HG03521 (cell line): ENCODE data around the gene COL4A1.

Source experiments
- ATAC-seq: cut with Tn5 transposase; IDR thresholded peaks from one replicate; pipeline ENCODE4 v1.9.1; 2021; ENCODE audit warnings: mild to moderate bottlenecking, moderate library complexity; ENCODE audit not compliant: unreplicated experiment

Gene COL4A1

DNA sequence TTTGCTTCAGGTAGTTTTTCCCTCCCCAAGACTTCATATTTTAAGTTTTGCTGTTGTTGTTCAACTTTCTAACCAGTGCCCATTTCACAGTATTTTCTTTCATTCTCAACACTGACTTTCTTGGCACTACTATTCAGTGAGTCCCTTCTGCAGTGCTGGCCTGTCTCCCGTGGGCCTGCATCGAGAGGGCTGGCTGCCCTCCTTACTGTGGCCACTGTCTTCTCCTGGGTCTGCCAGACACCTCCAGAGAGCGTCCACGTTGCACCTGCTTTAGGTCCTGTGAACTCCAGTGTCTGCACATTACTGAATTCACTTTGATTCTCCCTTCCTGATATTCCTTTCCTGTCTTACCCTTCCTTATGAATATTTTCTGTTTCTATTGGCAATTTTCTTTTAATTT, 27.3 kb downstream of the COL4A1 start:
- no peak for ATAC-seq

DNA sequence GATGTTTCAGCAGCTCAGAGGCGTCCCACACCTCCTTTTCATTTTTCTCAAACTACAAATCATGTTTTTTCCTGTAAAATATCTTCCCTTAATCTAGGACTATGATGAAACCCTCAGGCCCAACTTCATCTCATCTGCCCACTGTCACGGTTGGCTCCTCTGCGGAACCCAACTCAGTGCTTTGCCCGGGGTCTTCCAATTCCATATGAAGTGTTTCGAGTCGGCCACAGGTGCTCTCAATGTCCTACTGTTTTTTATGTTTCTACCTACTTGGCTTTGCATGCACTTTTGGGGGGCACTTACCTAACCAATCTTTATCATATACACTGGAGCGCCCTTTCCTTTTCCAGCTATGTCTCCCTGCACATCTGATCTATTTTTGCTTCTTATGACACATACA, 28.1 kb downstream of the COL4A1 start:
- no peak for ATAC-seq

DNA sequence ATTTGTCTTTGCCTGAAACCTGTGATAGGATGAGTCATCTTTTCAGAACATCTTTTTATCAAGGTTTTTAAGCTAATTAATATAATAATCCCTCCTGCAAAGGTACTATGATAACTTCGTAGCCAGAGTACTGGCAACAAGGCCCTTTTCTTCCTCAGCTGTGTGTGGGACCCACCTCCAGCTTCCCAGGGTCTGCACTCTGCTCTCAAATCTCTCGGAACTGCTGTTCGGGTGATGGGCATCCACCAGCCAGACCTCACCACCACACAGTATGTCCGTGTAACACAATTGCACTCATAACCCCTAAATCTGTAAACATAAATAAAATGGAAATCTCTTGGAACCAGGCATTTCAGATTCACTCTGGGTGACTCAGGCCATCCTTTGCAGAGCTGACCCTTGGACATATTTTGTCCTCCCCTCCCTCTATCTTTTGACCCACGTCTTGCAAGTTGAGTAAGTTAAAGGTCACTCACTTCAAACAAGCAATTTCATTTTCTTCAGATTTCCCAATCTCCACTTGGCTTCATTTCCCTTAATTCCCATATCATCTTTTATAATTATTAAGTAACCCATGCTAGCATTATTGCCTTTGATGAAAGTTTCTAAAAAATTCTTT, 29.5 kb downstream of the COL4A1 start:
- ATAC-seq: no peak

DNA sequence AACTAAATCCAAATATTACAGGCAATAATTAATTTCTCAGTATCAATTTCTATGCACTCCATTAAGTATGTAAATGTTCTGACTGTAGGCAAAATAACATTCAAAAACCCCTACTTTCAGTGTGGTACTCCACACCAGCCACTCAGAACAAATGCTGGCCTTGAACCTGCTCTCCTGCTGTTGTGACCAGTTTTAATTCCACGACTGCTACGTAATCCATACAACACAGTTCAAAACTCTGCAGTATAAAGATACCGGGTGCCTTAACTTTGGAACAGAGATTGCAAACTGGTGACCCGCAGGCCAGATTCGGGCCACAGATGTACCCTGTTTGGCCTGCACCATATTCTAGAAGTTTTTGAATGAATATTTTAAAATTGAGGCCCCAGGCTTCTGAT, 30.4 kb downstream of the COL4A1 start:
- ATAC-seq: no peak

DNA sequence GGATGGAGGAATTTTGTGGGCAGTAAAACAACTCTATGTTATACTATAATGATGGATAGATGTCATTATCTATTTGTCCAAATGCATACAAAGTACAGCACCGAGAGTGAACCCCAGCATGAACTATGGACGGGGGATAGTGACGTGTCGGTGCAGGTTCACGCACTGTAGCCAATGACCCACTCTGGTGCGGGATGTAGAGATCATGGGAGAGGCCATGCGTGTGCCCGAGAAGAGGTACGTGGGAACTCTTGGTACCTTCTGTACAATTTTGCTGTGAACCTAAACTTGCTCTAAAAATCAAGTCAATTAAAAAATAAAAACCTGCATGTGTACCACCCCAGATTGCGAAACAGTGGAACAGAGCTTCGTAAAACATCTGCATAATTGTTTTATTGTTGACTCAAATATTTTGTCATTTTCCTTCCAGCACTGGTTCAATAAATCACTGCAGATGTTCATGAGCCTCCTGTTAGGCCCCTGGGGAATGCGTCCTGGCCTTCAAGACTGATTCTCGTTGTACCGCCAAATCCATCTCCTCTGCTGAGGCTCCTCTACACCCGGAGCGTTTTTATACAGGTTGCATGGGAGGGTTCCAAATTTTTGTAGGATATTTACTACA, 30.9 kb downstream of the COL4A1 start:
- no peak for ATAC-seq

DNA sequence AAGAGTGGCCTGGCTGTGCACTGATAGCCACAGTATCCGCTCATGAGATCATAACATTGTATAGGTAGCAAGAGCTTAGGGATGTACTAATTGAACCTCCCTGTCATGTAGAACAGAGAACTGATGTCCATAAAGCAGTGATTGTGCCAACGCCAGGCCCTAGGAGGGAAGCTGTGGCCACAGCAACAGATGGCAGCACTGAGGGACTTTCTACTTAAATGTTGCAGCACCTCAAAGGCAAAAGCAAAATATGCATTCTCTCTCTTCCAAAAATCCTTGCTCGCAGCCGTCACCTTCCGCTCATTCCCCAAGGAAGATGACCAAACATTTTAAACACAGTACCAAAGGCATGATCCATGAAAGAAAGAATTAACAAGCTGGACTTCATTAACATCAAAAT, 32.3 kb downstream of the COL4A1 start:
- no peak for ATAC-seq

DNA sequence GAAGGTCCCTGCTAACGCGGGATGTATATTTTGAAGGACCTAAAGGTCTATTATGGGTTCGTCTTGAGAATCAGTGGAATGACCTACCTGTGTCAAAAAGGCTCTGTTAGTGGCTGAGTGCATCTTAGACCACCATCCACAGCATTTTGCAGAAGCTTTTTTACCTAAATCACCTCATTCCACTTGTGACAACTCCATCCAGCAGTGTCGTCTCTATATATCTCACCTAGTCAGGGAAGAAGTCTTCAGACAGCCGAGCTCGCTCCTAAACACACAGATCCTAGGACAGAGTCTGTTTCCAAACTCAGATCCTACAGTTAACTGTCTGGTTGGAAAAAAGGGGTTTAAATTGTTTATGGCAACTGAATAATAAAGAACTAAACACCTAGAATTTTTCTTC, 33.7 kb downstream of the COL4A1 start:
- ATAC-seq: no peak

DNA sequence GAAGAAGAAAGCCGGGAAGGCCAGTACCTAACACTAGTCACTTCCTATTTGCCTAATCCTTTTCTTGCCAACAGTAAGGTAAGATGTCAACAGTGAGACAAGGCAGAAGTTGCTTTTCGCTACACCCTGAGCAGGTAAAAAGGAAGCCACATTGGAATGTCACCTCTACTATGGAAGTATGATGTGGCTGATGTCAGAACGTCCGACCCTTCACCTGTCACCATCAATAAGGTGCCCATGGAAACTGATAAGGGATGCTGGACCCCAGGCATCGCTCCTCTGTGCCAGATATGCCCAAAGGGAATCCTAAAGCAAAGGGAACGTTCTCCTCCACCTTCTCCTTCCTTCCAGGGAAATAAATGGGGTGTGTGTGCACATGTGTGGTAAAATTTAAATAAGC, 34.3 kb downstream of the COL4A1 start:
- no peak for ATAC-seq

DNA sequence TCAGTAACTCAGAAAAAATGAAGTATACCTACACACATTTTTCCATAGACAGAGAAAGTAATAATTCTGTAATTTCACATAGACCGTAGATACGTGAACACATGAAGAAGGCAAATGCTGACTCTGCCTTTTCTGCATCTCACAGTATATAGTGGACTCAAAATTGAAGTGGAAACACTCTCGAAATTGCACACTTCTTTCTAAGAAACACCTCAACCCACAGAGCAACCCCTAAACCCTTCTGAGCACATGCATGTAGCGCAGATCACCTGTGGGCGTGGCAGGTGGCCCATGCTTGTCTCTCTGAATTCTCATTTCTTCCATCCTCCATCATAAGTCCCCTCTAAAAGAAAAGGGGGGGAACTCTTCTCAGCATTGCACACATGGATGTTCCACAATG, 34.7 kb downstream of the COL4A1 start:
- no peak for ATAC-seq

DNA sequence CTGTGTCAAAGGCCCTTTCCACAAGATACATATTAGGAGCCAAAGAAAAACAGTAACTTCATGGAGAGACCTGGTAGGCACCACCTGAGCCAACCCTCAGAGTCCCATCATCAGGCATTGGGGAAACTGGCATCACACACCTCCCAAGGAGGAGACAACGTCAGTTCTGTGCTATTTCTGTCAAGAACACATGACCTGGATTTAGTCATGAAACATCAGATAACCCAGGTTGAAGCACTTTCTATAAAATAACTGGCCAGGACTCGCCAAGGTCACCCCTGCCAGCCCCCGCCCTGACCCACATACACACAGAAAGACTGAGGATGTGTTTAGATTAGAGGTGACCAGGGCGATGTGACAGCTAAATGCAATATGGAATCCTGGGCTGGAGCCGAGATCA, 35.6 kb downstream of the COL4A1 start:
- ATAC-seq: no peak

DNA sequence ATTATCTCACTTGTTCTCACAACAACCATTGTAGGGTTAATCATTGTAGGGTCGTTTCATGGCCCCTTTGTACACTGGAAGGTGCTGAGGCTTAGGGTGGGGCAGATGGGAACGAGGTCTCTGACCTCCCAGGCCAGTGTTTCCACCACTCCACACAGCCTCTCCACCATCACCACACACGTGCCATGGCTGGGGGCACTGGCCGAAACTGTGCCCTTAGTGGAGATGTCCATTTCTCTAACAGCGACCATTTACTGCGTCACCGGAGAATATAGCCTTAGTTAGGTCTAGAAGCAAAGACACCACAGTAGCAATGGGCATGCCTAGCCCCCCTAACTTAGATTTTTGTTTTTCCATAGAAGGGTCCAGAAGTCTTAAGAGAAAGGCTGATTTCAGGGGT, 36.5 kb downstream of the COL4A1 start:
- ATAC-seq: no peak

DNA sequence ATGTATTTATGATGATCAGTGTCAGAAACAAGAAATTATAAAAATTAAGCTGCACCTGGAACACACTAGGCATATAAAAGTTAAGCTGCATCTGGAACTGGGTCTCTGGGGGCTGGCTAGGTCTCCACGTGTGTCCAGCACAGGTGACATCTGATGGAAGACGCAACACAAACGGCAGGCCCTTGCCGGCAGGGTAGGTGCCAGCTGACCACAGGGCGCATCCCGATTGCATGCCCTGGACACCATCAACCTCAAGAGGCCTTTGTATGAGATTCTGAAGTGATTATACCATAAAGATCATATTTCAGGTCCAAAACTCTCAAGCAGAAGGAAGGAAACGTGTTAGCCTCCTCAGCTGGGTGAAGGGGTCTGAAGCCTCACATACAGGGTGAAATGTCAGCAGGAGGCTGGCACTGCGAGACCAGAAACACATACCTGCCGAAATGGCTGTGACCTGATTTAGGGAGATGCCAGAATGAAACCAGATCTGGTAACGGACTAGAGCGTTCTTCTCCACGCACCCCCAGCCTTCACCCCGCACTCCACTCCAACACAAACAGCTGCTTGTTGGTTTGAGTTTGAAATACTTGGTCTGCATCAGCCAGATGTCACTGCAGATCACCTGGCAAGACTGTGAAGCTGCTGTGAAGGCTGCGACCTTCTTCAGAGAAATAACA, 37.3 kb downstream of the COL4A1 start:
- no peak for ATAC-seq

DNA sequence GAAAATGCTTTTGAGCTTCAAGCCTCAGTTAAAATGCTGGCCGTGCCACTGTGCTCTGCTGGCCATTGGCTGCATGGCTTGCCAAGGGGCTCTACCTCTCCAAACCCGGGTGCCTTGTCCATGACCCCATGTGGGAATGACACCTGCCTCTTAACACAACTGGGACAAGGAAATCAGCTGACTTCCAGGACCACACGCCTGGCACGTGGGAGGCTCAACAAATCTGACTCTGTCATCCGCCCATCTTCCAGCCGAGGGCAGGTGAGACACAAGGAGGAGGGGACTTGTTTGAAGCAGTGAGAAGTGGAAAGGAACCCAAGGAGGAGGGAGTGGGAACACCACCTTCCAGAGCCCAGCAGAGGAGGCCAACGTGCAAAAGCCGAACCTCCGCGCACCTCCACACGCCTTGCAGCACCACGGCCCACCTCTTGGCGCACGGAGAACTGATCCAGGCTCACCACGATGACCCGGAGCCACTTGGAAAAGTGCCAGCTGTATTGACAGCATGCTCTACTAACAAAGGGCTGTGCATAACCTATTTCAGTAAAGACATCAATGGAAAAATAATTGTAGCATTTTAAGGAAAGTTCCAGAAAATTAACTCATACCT, 38.3 kb downstream of the COL4A1 start:
- ATAC-seq: no peak

DNA sequence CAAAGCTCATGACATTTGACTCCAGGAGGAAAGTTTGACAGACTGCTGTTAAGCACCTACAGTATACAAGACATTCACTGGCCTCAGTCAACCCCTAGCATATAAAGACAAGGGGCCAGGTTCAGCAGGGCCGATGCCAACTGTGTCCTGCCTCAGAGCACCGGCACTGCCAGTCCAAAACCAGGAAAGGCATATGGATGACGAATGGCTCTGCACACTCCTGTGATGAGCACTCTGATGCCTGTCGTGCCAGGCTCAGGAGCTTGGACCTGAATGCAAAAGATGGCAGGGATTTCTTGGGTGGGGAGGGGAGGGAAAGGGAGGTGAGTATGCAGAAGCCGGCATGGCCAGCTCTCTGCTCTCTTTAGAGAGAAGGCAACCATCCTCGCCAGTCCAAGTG, 38.9 kb downstream of the COL4A1 start:
- no peak for ATAC-seq

DNA sequence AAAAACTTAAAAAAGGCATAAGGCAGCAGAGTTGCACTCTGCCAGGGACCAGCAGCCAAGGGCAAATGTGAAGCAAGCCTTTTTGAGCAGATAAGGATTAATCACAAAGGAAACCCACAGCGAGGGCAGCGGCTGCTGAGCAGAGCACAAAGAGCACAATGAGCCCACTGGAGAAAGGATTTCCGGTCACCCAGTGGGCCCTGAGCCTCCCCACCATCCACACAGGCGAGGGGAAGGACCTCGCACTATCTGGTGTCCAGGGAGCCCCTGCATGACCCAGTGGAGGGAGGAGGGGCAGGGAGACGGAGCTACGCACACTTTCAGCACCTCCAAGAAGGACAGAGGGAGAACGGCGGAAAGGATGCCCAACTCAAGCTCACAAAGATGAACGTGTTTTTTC, 40.0 kb downstream of the COL4A1 start:
- ATAC-seq: no peak

DNA sequence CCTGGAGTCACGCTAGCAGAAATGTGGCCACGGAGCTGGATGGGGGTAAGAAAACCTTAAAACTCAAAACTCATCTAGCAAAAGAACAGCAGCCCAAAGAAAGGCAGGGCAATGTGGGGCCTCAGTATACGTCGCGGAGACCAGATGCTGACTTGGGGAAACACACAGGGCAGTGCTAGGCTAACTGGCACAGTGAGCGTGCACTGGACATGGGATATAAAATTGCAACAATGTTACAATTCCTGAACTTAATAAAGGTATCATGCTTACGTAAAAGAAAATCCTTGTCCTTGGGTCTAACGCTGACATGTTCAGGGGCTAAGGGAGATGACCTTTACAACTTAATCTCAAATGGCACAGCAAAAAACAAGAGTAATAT, 40.5 kb downstream of the COL4A1 start:
- no peak for ATAC-seq

DNA sequence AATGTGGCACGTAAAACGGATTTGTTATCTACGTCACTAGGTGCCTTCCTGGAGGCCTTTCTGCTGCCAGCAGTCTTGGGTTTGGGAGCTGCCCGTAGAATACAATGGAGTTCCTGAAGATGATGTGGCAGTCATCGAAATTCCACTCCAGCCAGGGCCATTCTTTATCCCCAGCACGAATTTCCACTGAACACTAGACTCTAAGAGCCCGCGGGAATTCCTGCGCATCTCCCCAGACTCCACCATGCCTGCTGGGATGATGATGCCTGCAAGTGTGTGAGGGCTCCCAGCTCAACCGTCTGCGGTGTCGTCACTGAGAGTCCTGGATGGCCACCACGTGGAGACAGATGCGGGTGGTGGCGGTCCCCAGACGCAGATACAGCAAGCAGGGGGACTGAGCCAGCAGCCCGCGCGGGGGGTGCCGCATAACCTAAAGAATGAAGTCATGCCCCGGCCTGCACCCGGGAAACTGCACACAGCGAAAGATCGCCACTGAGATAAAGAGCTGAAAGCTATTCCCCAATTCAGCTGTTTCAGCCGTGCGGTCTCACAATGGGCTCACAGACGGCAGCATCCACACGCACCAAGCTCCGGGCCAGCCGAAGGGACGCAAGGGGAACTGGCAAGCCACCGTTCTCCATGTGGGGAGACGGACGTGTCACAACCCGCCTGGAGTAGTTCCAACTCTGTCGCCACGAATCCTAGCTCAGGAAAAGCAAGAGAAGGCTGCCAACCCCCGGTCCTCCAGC, 41.1 kb downstream of the COL4A1 start:
- ATAC-seq: no peak

DNA sequence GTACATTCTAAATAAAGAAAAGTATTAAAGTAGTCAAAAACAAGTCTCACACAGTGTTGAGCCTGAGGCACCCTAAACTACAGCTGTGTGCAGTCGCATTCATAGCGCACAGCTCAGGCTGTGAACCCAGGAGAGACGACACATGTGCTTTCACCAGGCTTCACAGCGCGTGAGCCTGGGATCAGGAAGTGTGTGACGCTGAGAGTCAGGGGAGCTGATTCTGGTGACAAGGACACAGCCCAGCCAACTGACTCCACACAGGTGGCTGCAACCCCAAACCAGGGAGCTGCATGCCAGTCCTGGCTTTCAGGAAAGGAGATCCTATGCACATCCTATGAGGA, 41.6 kb downstream of the COL4A1 start:
- ATAC-seq: no peak

DNA sequence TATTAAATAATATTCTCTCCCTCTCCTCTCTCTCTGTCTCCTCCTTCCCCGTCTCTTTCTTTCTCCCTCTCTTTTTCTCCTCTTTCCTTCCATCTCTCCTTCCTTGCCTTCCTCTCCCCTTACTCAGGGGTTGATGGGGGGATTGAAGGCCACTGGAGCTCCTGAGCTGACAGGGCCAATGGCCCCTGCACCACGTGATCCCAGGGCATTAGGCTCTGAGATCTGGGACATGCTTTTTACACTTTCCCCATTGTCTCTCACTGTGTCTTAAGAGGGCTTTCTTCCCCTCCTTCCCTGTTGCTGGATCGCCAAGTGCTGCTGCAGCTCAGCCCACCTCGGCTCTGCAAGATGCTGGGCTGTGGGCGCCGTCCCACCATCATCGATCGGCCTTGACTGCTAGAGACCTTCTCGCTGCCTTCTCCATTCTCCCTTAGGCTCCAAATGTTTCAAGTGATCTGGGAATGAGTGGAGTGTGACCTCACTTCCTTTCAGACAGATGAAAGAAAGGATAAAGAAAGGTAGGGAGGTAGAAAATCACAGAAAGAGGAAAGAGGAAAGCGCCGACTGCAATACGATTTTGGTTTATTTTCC, 42.2 kb downstream of the COL4A1 start:
- ATAC-seq: no peak

DNA sequence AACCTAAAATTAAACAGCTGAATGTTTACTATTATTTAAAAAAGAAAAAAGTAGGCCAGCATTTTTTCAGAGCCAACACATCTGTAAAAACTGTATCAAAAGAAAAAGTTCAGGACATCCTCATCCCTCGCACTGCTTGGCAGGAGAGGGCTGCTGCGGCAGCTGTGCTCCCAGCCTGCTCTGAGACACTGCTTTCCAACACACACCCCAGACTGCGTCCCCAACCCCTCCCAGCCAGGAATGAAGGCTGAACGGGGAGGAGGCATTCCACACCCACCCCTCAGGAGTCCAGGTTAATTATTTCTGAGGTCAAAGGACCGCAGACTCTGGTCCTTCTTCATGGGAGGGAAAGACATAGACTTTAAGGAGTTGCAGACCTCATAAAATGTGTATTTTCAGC, 43.1 kb downstream of the COL4A1 start:
- no peak for ATAC-seq

DNA sequence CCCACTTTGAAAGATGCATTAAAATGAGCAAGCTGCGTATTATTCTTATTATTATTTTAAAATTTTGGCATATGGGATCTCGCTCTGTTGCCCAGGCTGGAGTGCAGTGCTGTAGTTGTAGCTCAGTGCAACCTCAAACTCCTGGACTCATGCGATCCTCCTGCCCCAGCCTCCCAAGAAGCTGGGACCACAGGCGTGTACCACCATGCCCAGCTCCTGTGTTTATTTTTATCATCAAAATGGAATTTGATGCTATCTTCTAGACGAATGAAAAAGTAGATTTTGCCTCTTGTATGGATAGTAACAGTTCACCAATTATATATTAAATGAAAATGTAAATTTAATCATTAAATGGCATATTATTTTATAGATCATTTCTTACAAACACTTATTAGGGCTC, 43.6 kb downstream of the COL4A1 start:
- ATAC-seq: no peak
